ENCODE data around the gene PDGFRA. TPM values are rescaled to one million over a fixed set of nuclear protein-coding genes. Genes with fewer than 3 reads are reported as not detected.

PDGFRA gene
- total RNA-seq, 1 donor from 2014 or later, result 91.5 TPM

DNA sequence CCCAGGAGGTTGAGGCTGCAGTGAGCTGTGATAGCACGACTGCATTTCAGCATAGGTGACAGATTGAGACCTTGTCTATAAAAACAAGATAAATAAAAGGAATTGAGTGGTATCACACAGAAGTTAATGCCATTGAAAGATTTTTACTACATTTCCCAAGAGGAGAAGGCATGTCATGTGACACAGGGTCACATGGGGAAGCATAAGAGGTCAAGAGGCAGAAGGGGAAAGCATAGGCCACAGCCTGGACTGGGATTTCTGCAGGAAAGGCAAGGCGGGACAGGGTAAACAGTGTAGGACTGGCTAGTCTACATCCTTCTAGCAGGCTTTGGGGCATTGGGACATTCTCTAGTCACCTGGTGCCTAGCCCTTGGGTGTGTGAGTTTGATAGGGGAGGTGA, 88.6 kb downstream of the PDGFRA start:
- Histone ChIP-seq H3K9me3 (no peaks in the 10 kb centered on the region), H3K27ac (no peak overlapping the region), H3K4me1 (no peaks in the 10 kb centered on the region), H3K4me3 (no peak overlapping the region), H3K27me3 (no peaks in the 10 kb centered on the region), H3K36me3 (no peaks in the 10 kb centered on the region)
- ATAC-seq (peak; percentile 14), DNase-seq (no peak)
- intact Hi-C loops (cut with DNase I), result no loop called here
- TF ChIP-seq CTCF (IDR thresholded peaks at IDR 0.05), result no peak

DNA sequence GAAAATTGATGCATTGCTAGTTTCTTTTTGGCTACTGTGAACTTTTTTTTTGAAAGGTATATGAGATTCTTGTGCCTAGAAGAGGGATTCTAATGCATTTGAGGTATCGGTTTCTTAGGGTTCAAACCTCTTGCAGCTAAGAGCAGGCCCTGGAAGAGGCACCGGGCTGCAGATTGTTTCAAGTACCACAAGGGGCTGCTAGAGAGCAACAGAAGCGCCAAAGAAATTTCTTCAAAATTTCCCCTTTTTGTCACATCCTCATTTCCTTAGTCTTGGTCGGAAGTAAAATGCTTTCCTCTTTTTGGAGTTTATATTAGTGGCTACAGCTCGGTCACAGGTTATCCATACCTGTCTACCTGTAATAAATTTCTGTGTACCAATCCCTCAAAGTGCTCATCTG, 89.8 kb downstream of the PDGFRA start:
- H3K4me3 ChIP-seq, result no peak overlapping the region
- peak; percentile 81 for TF ChIP-seq CTCF (IDR thresholded peaks at IDR 0.05)
- H3K4me1 ChIP-seq, result no peaks in the 10 kb centered on the region
- no peaks in the 10 kb centered on the region for H3K27me3 ChIP-seq
- peak; percentile 72 for ATAC-seq
- DNase-seq, result no peak
- no peaks in the 10 kb centered on the region for H3K36me3 ChIP-seq
- intact Hi-C loops (cut with DNase I), result no loop called here
- no peak overlapping the region for H3K27ac ChIP-seq
- H3K9me3 ChIP-seq, result no peaks in the 10 kb centered on the region

GRCh38 chr4:54320826-54321685, 92.0 kb downstream of the PDGFRA start:
- no peak for TF ChIP-seq CTCF (IDR thresholded peaks at IDR 0.05)
- intact Hi-C loops (cut with DNase I), result loop anchor here (5.0 kb wide), 1 partner anchor 126 kb away; no protein-coding TSS in a partner anchor
- DNase-seq, result no peak

GRCh38 chr4:54322818-54323417, 93.8 kb downstream of the PDGFRA start:
- intact Hi-C loops (cut with DNase I), result loop anchor here (5.0 kb wide), 1 partner anchor 124 kb away; no protein-coding TSS in a partner anchor
- Histone ChIP-seq H3K27me3 (no peaks in the 10 kb centered on the region), H3K27ac (no peak overlapping the region), H3K36me3 (no peaks in the 10 kb centered on the region), H3K4me1 (no peaks in the 10 kb centered on the region), H3K9me3 (no peaks in the 10 kb centered on the region), H3K4me3 (no peak overlapping the region)
- peak; percentile 70 for DNase-seq
- peak; percentile 89 for ATAC-seq
- peak; percentile 73 for TF ChIP-seq CTCF (IDR thresholded peaks at IDR 0.05)

More at GRCh38 chr4:54320826-54321685, 92.0 kb downstream of the PDGFRA start:
- Histone ChIP-seq H3K27ac (no peak overlapping the region), H3K27me3 (no peaks in the 10 kb centered on the region), H3K9me3 (no peaks in the 10 kb centered on the region), H3K36me3 (no peaks in the 10 kb centered on the region), H3K4me3 (no peak overlapping the region), H3K4me1 (no peaks in the 10 kb centered on the region)
- ATAC-seq, result no peak

- no peak for TF ChIP-seq CTCF (IDR thresholded peaks at IDR 0.05)
- ATAC-seq (no peak), DNase-seq (no peak)
- Histone ChIP-seq H3K27ac (no peak overlapping the region), H3K4me1 (no peaks in the 10 kb centered on the region), H3K4me3 (no peak overlapping the region), H3K9me3 (no peaks in the 10 kb centered on the region), H3K36me3 (no peaks in the 10 kb centered on the region), H3K27me3 (no peaks in the 10 kb centered on the region)
- intact Hi-C loops (cut with DNase I), result no loop called here
These were observed 101.8 kb downstream of the PDGFRA start for GRCh38 chr4:54330896-54331295.
